H9 (cell line): ENCODE data around the gene DCHS1. TPM values are rescaled to one million over a fixed set of nuclear protein-coding genes. Genes with fewer than 3 reads are reported as not detected.

Source experiments
- DNase-seq: peaks from one replicate; pipeline ENCODE4 v3.0.0-alpha.2; 2017
- H2AFZ ChIP-seq: one replicate; pipeline ENCODE4 v1.6.1; 2013; ENCODE audit warnings: mild to moderate bottlenecking, low read length, control low read depth, moderate library complexity
- H2AK5ac ChIP-seq: 2 replicates; pipeline ENCODE4 v1.6.1; 2013; ENCODE audit warnings: low read length, control low read depth, mixed read lengths; ENCODE audit not compliant: insufficient read length
- H2BK120ac ChIP-seq: one replicate; pipeline ENCODE4 v1.6.1; 2013; ENCODE audit warnings: low read depth, mild to moderate bottlenecking, low read length, control low read depth, inconsistent platforms; ENCODE audit not compliant: poor library complexity, severe bottlenecking
- H2BK12ac ChIP-seq: 2 replicates; pipeline ENCODE4 v1.6.1; 2013; ENCODE audit warnings: low read length, control low read depth, mixed read lengths, low read depth; ENCODE audit not compliant: insufficient read length
- H2BK15ac ChIP-seq: 2 replicates; pipeline ENCODE4 v1.6.1; 2013; ENCODE audit warnings: low read depth, low read length, control low read depth
- H2BK20ac ChIP-seq: one replicate; pipeline ENCODE4 v1.6.1; 2013; ENCODE audit warnings: low read depth, mild to moderate bottlenecking, low read length, control low read depth, inconsistent platforms; ENCODE audit not compliant: poor library complexity, severe bottlenecking
- H2BK5ac ChIP-seq: 2 replicates; pipeline ENCODE4 v1.6.1; 2013; ENCODE audit warnings: low read length, control low read depth, mixed read lengths; ENCODE audit not compliant: insufficient read length
- H3K14ac ChIP-seq: 2 replicates; pipeline ENCODE4 v1.6.1; 2013; ENCODE audit warnings: low read length, control low read depth; ENCODE audit not compliant: insufficient read depth
- H3K18ac ChIP-seq: 2 replicates; pipeline ENCODE4 v1.6.1; 2013; ENCODE audit warnings: low read depth, mild to moderate bottlenecking, mixed read lengths, low read length, control low read depth; ENCODE audit not compliant: insufficient read length
- H3K23ac ChIP-seq: 2 replicates; pipeline ENCODE4 v1.6.1; 2013; ENCODE audit warnings: low read length, control low read depth, mixed read lengths, low read depth; ENCODE audit not compliant: insufficient read length
- H3K23me2 ChIP-seq: 2 replicates; pipeline ENCODE4 v1.6.1; 2013; ENCODE audit warnings: low read depth, mild to moderate bottlenecking, mixed read lengths, low read length, control low read depth; ENCODE audit not compliant: insufficient read length, poor library complexity, severe bottlenecking
- H3K27ac ChIP-seq: 2 replicates; pipeline ENCODE4 v1.5.1; 2013; ENCODE audit warnings: low read length, control low read depth, mixed read lengths, low read depth; ENCODE audit not compliant: insufficient read length
- H3K27me3 ChIP-seq: 2 replicates; pipeline ENCODE4 v1.6.1; 2013; ENCODE audit warnings: low read length, control low read depth, inconsistent platforms; ENCODE audit not compliant: insufficient read depth
- H3K4ac ChIP-seq: 2 replicates; pipeline ENCODE4 v1.6.1; 2013; ENCODE audit warnings: low read depth, mild to moderate bottlenecking, control low read depth, inconsistent platforms, low read length, moderate library complexity
- H3K4me1 ChIP-seq: 2 replicates; pipeline ENCODE4 v1.6.1; 2013; ENCODE audit warnings: low read length, control low read depth, inconsistent platforms; ENCODE audit not compliant: insufficient read depth
- H3K4me2 ChIP-seq: 2 replicates; pipeline ENCODE4 v1.6.1; 2013; ENCODE audit warnings: low read length, control low read depth, mixed read lengths; ENCODE audit not compliant: insufficient read length, insufficient read depth
- H3K56ac ChIP-seq: 2 replicates; pipeline ENCODE4 v1.6.1; 2013; ENCODE audit warnings: low read depth, mild to moderate bottlenecking, mixed read lengths, low read length, control low read depth; ENCODE audit not compliant: insufficient read length
- H3K79me1 ChIP-seq: 2 replicates; pipeline ENCODE4 v1.6.1; 2013; ENCODE audit warnings: low read depth, mild to moderate bottlenecking, moderate library complexity, low read length, control low read depth, inconsistent platforms; ENCODE audit not compliant: insufficient read depth, poor library complexity, severe bottlenecking
- H3K79me2 ChIP-seq: 2 replicates; pipeline ENCODE4 v1.6.1; 2013; ENCODE audit warnings: low read length, control low read depth, inconsistent platforms; ENCODE audit not compliant: insufficient read depth
- H3K9ac ChIP-seq: 2 replicates; pipeline ENCODE4 v1.6.1; 2013; ENCODE audit warnings: low read length, control low read depth, mixed read lengths; ENCODE audit not compliant: insufficient read length; ENCODE audit errors: extremely low read depth
- H3K9me3 ChIP-seq: one replicate; pipeline ENCODE4 v1.6.1; 2013; ENCODE audit warnings: low read depth, low read length, inconsistent platforms; ENCODE audit not compliant: control insufficient read depth
- H3T11ph ChIP-seq: one replicate; pipeline ENCODE4 v1.6.1; 2013; ENCODE audit warnings: mild to moderate bottlenecking, low read length, control low read depth, inconsistent platforms
- H4K20me1 ChIP-seq: one replicate; pipeline ENCODE4 v1.6.1; 2013; ENCODE audit not compliant: control insufficient read depth, insufficient read length, insufficient read depth
- H4K5ac ChIP-seq: 2 replicates; pipeline ENCODE4 v1.6.1; 2013; ENCODE audit warnings: low read depth, mild to moderate bottlenecking, mixed read lengths, low read length, control low read depth; ENCODE audit not compliant: insufficient read length
- H4K8ac ChIP-seq: replicated peaks from 2 replicates; pipeline ENCODE4 v1.6.1; 2013; ENCODE audit warnings: low read length, control low read depth, mixed read lengths, low read depth; ENCODE audit not compliant: insufficient read length
- H4K91ac ChIP-seq: 2 replicates; pipeline ENCODE4 v1.6.1; 2013; ENCODE audit warnings: low read depth, mild to moderate bottlenecking, moderate library complexity, mixed read lengths, low read length, control low read depth; ENCODE audit not compliant: insufficient read length
- H3K27ac Mint-ChIP-seq, 3 experiments: 2 replicates in 2 of 3; 3 replicates in 1 of 3; pipeline ENCODE4 v1.8.0; 2020 to 2021; ENCODE audit warnings: mixed read lengths in 3 of 3, mild to moderate bottlenecking in 1 of 3, moderate library complexity in 1 of 3
- H3K27me3 Mint-ChIP-seq: 2 replicates; pipeline ENCODE4 v1.8.0; 2021; ENCODE audit warnings: low read depth, mild to moderate bottlenecking, moderate library complexity, mixed read lengths
- H3K36me3 Mint-ChIP-seq, 3 experiments: 2 replicates in 2 of 3; 3 replicates in 1 of 3; pipeline ENCODE4 v1.8.0; 2020 to 2021; ENCODE audit warnings: low read depth in 3 of 3, mixed read lengths in 3 of 3; ENCODE audit not compliant: insufficient read depth in 1 of 3
- H3K4me1 Mint-ChIP-seq, 2 experiments: 2 replicates each; pipeline ENCODE4 v1.8.0; 2020; ENCODE audit warnings: mixed read lengths in 2 of 2
- H3K4me3 Mint-ChIP-seq, 2 experiments: 2 replicates in 1 of 2; 3 replicates in 1 of 2; pipeline ENCODE4 v1.8.0; 2020 to 2021; ENCODE audit warnings: mild to moderate bottlenecking in 2 of 2, mixed read lengths in 2 of 2, moderate library complexity in 1 of 2
- H3K9me3 Mint-ChIP-seq, 2 experiments: 2 replicates in 1 of 2; 3 replicates in 1 of 2; pipeline ENCODE4 v1.8.0; 2020; ENCODE audit warnings: mild to moderate bottlenecking in 2 of 2, mixed read lengths in 2 of 2, moderate library complexity in 1 of 2
- CTCF ChIP-seq: fragments of 200-600 bp; sonication (generic); conservative IDR thresholded peaks from 3 replicates; pipeline ENCODE4 v1.8.0; 2021; ENCODE audit warnings: antibody characterized with exemption, mild to moderate bottlenecking
- WGBS: extraction: QIAGEN DNeasy Blood & Tissue Kit; methylation state at CpG from one replicate; pipeline ENCODE4 v1.1.7; 2013; ENCODE audit warnings: missing lambda C conversion rate, low lambda C conversion rate, mixed read lengths; ENCODE audit not compliant: insufficient read length; ENCODE audit errors: extremely low coverage; 5-methylcytosine and 5-hydroxymethylcytosine counted together
- total RNA-seq: library from RNA; stranded (reverse); gene quantifications from 2 replicates; pipeline ENCODE4 v1.2.1, GENCODE V29; 2021

The DCHS1 gene
- total RNA-seq, 1 experiment from 2014 or later = 12.5 TPM

- H3K4ac ChIP-seq = no peak overlapping the region
- no peaks in the 10 kb centered on the region for H3K36me3 Mint-ChIP-seq
- no peak overlapping the region for H2BK20ac ChIP-seq
- H3T11ph ChIP-seq = no peak overlapping the region
- H3K27ac ChIP-seq = no peak overlapping the region
- no peak overlapping the region for H2BK12ac ChIP-seq
- H3K9ac ChIP-seq = no peak overlapping the region
- H4K20me1 ChIP-seq = no peaks in the 10 kb centered on the region
- H4K91ac ChIP-seq = no peak overlapping the region
- no peak overlapping the region for H4K5ac ChIP-seq
- H3K4me2 ChIP-seq = no peak overlapping the region
- H3K79me1 ChIP-seq = no peaks in the 10 kb centered on the region
- TF ChIP-seq CTCF = no peak
- no peaks in the 10 kb centered on the region for H3K79me2 ChIP-seq
- 0 out of 2 replicates have a peak, but pooled peaks cover 1% of the 10 kb centered on the region for H3K27me3 ChIP-seq
- H3K27me3 Mint-ChIP-seq = 0 out of 2 replicates have a peak, but pooled peaks cover 2% of the 10 kb centered on the region
- no peak overlapping the region for H3K56ac ChIP-seq
- H3K4me1 ChIP-seq = peaks cover 2% of the 10 kb centered on the region; the same call in 1 of the 2 replicates
- H3K23me2 ChIP-seq = no peaks in the 10 kb centered on the region
- H3K9me3 ChIP-seq = no peaks in the 10 kb centered on the region
- H4K8ac ChIP-seq = no peak overlapping the region
- no peak for DNase-seq
- no peak overlapping the region for H3K27ac Mint-ChIP-seq
- no peak overlapping the region for H3K4me3 Mint-ChIP-seq
- H3K4me1 Mint-ChIP-seq = no peaks in the 10 kb centered on the region
- H2BK120ac ChIP-seq = no peak overlapping the region
- H3K18ac ChIP-seq = no peak overlapping the region
- H2AK5ac ChIP-seq = no peak overlapping the region
- no peak overlapping the region for H2BK15ac ChIP-seq
- H3K23ac ChIP-seq = no peak overlapping the region
- no peak overlapping the region for H2AFZ ChIP-seq
- WGBS = no CpG with 5 or more reads among the region's 9 CpGs
- H3K14ac ChIP-seq = no peak overlapping the region
- no peaks in the 10 kb centered on the region for H3K9me3 Mint-ChIP-seq
- H2BK5ac ChIP-seq = no peak overlapping the region
These were observed 8.5 kb downstream of the DCHS1 start for GRCh38 chr11:6646918-6647679.
